Islet precursor cell (in vitro differentiated cells): Measurements from ENCODE around the gene PIM3.
A peak's percentile ranks its signal among the peaks of the same experiment; 100 is the strongest.
"Not testable (repeated sequence)": the region's sequence is repeated elsewhere in the genome, so short reads cannot be mapped to it uniquely, and the experiment has no call there.

Experiments used
- DNase-seq: peaks from one replicate; pipeline ENCODE4 v3.0.0-alpha.2; 2018

PIM3 gene

GRCh38 chr22:49968831-49969661 lies 8.5 kb downstream of the PIM3 start:
- peak; percentile 52 for DNase-seq

- no peak for DNase-seq
Observed at GRCh38 chr22:49969751-49970527, 9.4 kb downstream of the PIM3 start.

- DNase-seq = peak; percentile 98
Observed at GRCh38 chr22:49970528-49971231, 10.1 kb downstream of the PIM3 start.

- peak; percentile 61 for DNase-seq
Observed at GRCh38 chr22:49971232-49972162, 10.9 kb downstream of the PIM3 start.

GRCh38 chr22:49972163-49973017 lies 11.8 kb downstream of the PIM3 start:
- DNase-seq = no peak

- no peak for DNase-seq
Observed at GRCh38 chr22:49973018-49973961, 12.7 kb downstream of the PIM3 start.

GRCh38 chr22:49975543-49976389 lies 15.2 kb downstream of the PIM3 start:
- peak; percentile 59 for DNase-seq

GRCh38 chr22:49976439-49977175 lies 16.0 kb downstream of the PIM3 start:
- no peak for DNase-seq

- no peak for DNase-seq
Observed at GRCh38 chr22:49977578-49977977, 17.0 kb downstream of the PIM3 start.

- peak; percentile 67 for DNase-seq
Observed at GRCh38 chr22:49979587-49980264, 19.2 kb downstream of the PIM3 start.

- DNase-seq = not testable (repeated sequence)
Observed at GRCh38 chr22:49981799-49982198, 21.2 kb downstream of the PIM3 start.

GRCh38 chr22:49983148-49984042 lies 22.8 kb downstream of the PIM3 start:
- peak; percentile 61 for DNase-seq

- DNase-seq = no peak
Observed at GRCh38 chr22:49986325-49986724, 25.8 kb downstream of the PIM3 start.

- not testable (repeated sequence) for DNase-seq
Observed at GRCh38 chr22:49989826-49990225, 29.3 kb downstream of the PIM3 start.

- DNase-seq = no peak
Observed at GRCh38 chr22:49991167-49991566, 30.6 kb downstream of the PIM3 start.

- no peak for DNase-seq
Observed at GRCh38 chr22:49991907-49992533, 31.4 kb downstream of the PIM3 start.
